ENCODE data around the gene C1QTNF4. TPM values are rescaled to one million over a fixed set of nuclear protein-coding genes. Genes with fewer than 3 reads are reported as not detected.

Gene C1QTNF4
- total and polyA plus RNA-seq, 2 experiments from 2014 or later = 50.8 to 80.9 TPM

DNA sequence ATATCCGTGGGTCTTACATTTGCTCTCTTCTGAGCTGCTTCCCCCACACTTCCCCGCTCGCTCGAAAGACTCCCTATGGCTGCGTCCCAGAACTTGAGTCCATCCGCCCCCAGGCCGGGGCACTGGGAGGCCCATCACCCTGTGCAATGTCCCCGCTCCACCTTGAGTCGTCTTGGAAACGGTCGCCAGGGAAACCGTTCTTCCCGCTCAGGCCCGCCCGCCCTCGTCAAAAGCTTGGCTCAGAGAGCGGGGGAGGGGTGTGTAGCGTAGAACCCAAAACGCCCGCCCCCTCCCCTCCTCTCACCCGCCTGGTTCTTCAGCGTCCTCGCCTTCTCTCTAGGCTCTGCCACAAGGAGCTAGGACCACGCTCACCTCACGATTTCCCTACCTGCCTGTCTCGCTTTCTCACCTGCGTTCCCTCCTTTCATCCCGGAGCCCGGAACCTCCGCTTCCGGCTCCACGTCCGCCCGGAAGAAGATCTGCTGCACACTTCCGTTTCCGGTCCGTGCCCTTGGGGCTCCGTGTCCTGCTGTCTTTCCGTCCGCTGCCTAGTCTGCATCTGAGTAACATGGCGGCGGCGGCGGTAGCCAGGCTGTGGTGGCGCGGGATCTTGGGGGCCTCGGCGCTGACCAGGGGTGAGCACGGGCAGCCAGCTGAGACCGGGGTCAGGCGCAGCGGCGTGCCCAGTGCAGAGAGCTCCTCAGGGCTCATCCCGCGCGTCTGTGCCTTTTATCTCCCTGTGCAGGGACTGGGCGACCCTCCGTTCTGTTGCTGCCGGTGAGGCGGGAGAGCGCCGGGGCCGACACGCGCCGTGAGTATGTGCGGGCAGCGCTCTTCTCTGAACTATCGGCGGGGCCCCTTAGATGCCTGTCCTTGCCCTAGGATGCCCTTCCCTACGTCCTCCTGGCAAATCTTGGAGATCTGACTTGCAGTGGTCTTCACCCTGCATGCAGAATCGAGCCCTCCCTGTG, 15.4 kb downstream of the C1QTNF4 start, which contains the start of the genes KBTBD4 and NDUFS3:
Gene KBTBD4, minus strand, starts transcription at position 447 of the 971 bp plus-strand sequence. Its CDS starts 19 bp downstream, at position 428.
Gene NDUFS3, plus strand, starts transcription at position 551 of the 971 bp plus-strand sequence. Its CDS starts 18 bp downstream, at position 569.
- Histone ChIP-seq H3K4me1 (ENCODE audit: low read depth) (peaks cover 12% of the 10 kb centered on the region), H3K4me3 (peak within 1 kb of the TSS; percentile 92), H3K36me3 (peaks cover 43% of the 10 kb centered on the region), H3K27me3 (no peaks in the 10 kb centered on the region), H3K9me3 (ENCODE audit: low read depth) (no peaks in the 10 kb centered on the region), H3K27ac (peak within 1 kb of the TSS; percentile 91)
- peak; percentile 92 to 94 for DNase-seq (ENCODE audit: low read depth in 1 of 2, low spot score in 1 of 2)
- TF ChIP-seq, protein P1, sequence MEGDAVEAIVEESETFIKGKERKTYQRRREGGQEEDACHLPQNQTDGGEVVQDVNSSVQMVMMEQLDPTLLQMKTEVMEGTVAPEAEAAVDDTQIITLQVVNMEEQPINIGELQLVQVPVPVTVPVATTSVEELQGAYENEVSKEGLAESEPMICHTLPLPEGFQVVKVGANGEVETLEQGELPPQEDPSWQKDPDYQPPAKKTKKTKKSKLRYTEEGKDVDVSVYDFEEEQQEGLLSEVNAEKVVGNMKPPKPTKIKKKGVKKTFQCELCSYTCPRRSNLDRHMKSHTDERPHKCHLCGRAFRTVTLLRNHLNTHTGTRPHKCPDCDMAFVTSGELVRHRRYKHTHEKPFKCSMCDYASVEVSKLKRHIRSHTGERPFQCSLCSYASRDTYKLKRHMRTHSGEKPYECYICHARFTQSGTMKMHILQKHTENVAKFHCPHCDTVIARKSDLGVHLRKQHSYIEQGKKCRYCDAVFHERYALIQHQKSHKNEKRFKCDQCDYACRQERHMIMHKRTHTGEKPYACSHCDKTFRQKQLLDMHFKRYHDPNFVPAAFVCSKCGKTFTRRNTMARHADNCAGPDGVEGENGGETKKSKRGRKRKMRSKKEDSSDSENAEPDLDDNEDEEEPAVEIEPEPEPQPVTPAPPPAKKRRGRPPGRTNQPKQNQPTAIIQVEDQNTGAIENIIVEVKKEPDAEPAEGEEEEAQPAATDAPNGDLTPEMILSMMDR (IDR thresholded peaks at IDR 0.05; ENCODE audit: low read depth, low read length) = no peak

DNA sequence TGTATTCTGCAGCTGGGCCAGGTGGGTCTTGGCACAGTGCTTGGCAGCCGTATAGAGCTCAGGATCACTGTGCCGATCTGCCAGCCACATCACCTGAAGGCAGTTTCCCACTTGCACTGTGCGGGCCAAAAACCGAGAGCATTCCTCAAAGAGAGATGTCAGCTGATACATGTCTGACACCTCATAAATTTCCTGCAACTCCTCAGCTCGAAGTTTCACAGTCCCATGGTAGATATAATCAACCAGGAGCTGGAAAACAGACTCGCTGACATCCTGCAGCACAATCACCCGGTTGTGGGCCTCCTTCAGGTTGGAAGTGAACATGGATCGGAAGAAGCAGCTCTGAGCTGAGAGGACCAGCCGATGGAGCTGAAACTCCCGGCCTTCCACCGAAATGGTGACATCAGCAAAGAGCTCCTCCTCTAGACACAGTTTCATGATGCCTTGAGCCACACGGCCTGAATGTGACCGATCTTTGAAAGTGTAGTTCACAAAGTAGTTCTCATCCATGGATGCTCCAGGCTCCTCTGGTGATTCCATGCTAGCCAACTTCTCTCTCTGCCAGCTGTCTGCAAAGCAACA, 16.7 kb downstream of the C1QTNF4 start:
- Histone ChIP-seq H3K4me3 (no peak overlapping the region), H3K27me3 (no peaks in the 10 kb centered on the region), H3K27ac (peak overlapping the region; percentile 91)

DNA sequence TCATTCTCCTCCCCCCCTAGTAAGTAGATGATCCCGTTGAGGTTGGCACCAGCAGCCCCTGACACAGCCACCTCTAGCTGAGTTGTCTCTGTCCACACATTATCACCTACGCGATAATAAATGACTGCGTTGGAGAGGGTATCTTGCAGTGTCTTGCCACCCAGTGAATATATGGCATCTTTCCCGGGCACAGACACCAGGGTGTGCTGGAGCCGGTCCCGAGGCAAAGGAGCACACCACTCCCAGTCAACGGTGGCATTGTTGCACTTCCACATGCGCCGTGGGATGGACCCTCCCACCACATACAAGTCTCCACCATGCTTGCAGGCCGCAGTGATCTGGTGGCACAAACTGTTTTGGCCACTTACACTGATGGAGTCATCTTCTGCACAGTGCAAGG, 20.9 kb downstream of the C1QTNF4 start:
- TF ChIP-seq, protein P1 (IDR thresholded peaks at IDR 0.05; ENCODE audit: low read depth, low read length) = no peak
- Histone ChIP-seq H3K4me3 (no peak overlapping the region), H3K9me3 (ENCODE audit: low read depth) (no peaks in the 10 kb centered on the region), H3K4me1 (ENCODE audit: low read depth) (peaks cover 5% of the 10 kb centered on the region), H3K27ac (no peak overlapping the region), H3K27me3 (no peaks in the 10 kb centered on the region), H3K36me3 (peaks cover 47% of the 10 kb centered on the region)
- DNase-seq (ENCODE audit: low read depth in 1 of 2, low spot score in 1 of 2) = no peak

More for the DNA sequence above, 16.7 kb downstream of the C1QTNF4 start:
- no peak for DNase-seq (ENCODE audit: low read depth in 1 of 2, low spot score in 1 of 2)
- no peaks in the 10 kb centered on the region for H3K9me3 ChIP-seq (ENCODE audit: low read depth)
- TF ChIP-seq, protein P1 (IDR thresholded peaks at IDR 0.05; ENCODE audit: low read depth, low read length) = no peak
- H3K36me3 ChIP-seq = peaks cover 42% of the 10 kb centered on the region
- H3K4me1 ChIP-seq (ENCODE audit: low read depth) = peaks cover 12% of the 10 kb centered on the region

DNA sequence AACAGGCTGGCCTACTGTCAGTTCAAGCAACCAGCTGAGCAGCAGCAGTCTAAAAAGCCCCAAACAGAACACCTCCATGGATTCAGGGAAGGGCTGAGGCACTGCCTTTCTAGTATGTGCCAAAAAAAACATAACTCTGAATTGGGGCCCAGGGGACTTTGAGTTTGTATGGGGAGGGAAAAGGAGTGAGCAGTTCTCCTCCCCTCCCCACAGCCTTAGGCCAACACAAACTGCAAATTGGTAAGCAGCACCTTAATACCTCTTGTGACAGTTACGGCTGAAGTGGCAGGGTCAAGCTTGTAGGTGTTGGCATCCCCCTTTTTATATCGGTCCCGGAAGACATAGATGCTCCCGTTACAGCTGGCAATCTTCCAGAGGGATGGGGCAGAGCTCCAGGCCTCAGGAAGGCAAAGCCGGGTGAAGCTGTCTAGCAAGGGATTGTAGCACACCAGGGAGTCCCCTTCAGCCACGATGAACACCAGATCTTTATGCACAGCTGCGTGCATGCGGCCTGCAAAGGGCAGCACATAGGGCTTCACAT, 21.4 kb downstream of the C1QTNF4 start:
- H3K9me3 ChIP-seq (ENCODE audit: low read depth) = no peaks in the 10 kb centered on the region
- H3K4me1 ChIP-seq (ENCODE audit: low read depth) = peaks cover under 1% of the 10 kb centered on the region
- no peak overlapping the region for H3K4me3 ChIP-seq
- H3K27ac ChIP-seq = no peak overlapping the region
- H3K27me3 ChIP-seq = no peaks in the 10 kb centered on the region
- H3K36me3 ChIP-seq = peaks cover 47% of the 10 kb centered on the region
- no peak for DNase-seq (ENCODE audit: low read depth in 1 of 2, low spot score in 1 of 2)
- TF ChIP-seq, protein P1 (IDR thresholded peaks at IDR 0.05; ENCODE audit: low read depth, low read length) = no peak

DNA sequence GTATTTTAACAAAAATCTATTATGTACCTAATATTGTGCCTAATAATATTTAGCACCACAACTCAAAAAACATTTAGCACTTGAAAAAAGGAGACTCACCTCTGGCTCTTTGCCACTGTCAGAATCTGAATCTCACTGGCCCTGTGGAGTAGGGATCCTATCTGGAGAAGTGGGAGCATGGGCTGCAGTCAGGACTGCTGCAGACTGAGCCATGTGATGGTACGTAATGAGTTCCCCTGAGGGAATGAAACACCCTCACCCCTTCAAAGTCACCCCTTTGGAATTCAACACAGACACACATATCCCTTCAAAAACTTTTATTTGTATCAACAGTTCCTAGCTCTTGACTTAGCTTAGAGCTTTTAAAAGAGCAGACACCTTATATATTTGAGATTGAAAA, 22.3 kb downstream of the C1QTNF4 start:
- H3K36me3 ChIP-seq = peaks cover 40% of the 10 kb centered on the region
- TF ChIP-seq, protein P1 (IDR thresholded peaks at IDR 0.05; ENCODE audit: low read depth, low read length) = no peak
- H3K4me1 ChIP-seq (ENCODE audit: low read depth) = no peaks in the 10 kb centered on the region
- DNase-seq (ENCODE audit: low read depth in 1 of 2, low spot score in 1 of 2) = no peak
- no peak overlapping the region for H3K27ac ChIP-seq
- no peak overlapping the region for H3K4me3 ChIP-seq
- H3K27me3 ChIP-seq = no peaks in the 10 kb centered on the region
- H3K9me3 ChIP-seq (ENCODE audit: low read depth) = no peaks in the 10 kb centered on the region
